HG03460 (cell line): Measurements from ENCODE around the gene GJA3.

Source experiments
- ATAC-seq: cut with Tn5 transposase; IDR thresholded peaks from one replicate; pipeline ENCODE4 v1.9.1; 2021; ENCODE audit not compliant: unreplicated experiment

GJA3 gene

GRCh38 chr13:20151612-20152011, 9.2 kb downstream of the GJA3 start:
- no peak for ATAC-seq

- ATAC-seq, result no peak
Measured at GRCh38 chr13:20151016-20151415, 9.8 kb downstream of the GJA3 start.

- ATAC-seq, result no peak
Measured at GRCh38 chr13:20150561-20150960, 10.3 kb downstream of the GJA3 start.

- ATAC-seq, result no peak
Measured at GRCh38 chr13:20149762-20150161, 11.1 kb downstream of the GJA3 start.

GRCh38 chr13:20148501-20149183, 12.2 kb downstream of the GJA3 start:
- no peak for ATAC-seq

- ATAC-seq, result no peak
Measured at GRCh38 chr13:20146381-20146780, 14.5 kb downstream of the GJA3 start.

- ATAC-seq, result no peak
Measured at GRCh38 chr13:20145521-20145920, 15.3 kb downstream of the GJA3 start.

GRCh38 chr13:20144141-20144850, 16.6 kb downstream of the GJA3 start:
- ATAC-seq, result no peak

GRCh38 chr13:20142927-20143480, 17.8 kb downstream of the GJA3 start:
- no peak for ATAC-seq

- no peak for ATAC-seq
Measured at GRCh38 chr13:20142023-20142926, 18.6 kb downstream of the GJA3 start.

- no peak for ATAC-seq
Measured at GRCh38 chr13:20141238-20142022, 19.4 kb downstream of the GJA3 start.

- no peak for ATAC-seq
Measured at GRCh38 chr13:20140487-20140886, 20.4 kb downstream of the GJA3 start.

GRCh38 chr13:20137875-20138274, 23.0 kb downstream of the GJA3 start:
- ATAC-seq, result no peak

GRCh38 chr13:20136781-20137703, 23.8 kb downstream of the GJA3 start:
- peak; percentile 75 for ATAC-seq

- ATAC-seq, result no peak
Measured at GRCh38 chr13:20134732-20135131, 26.1 kb downstream of the GJA3 start.

GRCh38 chr13:20132052-20132634, 28.7 kb downstream of the GJA3 start:
- no peak for ATAC-seq

- ATAC-seq, result no peak
Measured at GRCh38 chr13:20131057-20131832, 29.6 kb downstream of the GJA3 start.

- no peak for ATAC-seq
Measured at GRCh38 chr13:20130652-20131051, 30.2 kb downstream of the GJA3 start.
